ENCODE measurements around the gene NOP9. TPM values are rescaled to one million over a fixed set of nuclear protein-coding genes. Genes with fewer than 3 reads are reported as not detected.

NOP9 gene
- total RNA-seq, 1 donor from 2014 or later = 23.7 TPM

DNA sequence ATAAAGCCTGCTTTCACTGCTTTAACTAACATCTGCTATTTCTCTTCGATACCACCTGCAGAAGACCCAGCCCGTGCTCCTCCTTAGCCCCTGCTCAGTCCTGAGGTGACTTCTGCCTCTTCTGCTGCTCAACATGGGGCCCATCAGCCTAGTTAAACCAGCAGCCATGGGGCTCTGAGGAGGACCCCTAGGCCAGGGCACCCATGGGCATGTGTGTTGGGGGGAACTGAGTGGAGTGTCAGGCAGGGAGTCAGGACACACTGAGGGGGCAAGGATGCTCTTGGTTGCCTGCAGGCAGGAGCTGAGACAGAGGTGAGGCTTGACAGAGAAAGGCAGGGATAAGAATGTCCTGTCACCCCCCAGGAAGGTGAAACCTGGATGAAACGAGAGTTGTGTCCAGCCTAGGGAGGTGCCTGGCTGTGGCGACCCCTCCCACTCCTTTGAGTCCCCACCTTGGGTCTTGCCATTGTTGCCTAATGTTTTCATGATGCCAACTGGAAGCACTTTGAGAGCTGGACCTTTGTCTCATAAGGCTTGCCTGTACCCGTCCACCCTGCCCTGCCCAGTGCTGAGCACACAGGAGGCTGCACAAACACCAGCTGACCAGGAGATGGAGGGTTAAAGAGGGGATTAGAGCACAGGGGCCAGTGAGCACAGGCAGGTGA lies 15.7 kb upstream of the NOP9 start:
- DNase-seq = no peak

DNA sequence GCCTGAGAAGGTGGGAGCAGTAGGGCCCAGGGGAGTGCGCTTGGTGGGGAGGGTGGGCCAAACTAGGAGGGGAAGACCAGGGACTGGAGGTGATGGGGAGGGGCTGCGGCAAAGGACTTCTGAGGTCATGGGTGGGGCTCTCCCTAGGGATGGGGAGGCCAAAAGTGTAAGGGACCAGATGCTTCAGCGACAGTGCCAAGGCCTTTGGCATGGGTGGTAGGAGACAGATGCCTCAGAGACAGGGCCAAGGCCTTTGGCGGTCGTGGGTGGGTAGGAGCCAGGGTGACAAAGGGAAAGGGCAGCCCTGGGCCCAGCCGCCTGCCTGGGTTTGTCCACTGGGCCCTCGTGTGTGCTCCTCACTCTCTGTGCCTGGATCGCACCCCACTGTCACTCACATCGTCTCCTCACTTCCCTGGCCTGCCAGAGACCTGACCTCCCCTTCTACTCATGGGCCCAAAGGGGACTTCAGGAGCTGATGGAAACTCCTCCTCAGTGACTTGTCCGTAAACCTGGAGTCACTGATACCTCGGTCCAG lies 15.1 kb upstream of the NOP9 start:
- no peak for DNase-seq

DNA sequence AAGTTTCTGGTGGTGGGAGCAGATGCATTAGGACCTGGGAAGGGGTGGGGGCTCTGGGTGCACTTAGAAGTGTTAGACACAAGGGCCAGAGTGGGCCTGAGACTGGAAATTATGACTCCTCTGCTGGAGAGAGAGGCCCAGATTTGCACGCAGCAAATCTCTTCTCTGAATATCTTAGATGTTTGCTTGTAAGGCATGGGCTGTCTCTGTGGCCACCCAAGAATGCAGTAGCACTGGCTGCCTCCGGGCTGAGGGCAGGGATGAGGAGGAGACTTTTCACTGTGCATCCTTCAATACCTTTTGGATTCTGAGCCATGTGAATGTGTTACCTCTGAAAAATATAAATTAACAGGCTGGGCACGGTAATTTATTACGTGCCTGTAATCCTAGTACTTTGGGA lies 14.3 kb upstream of the NOP9 start:
- DNase-seq = no peak

DNA sequence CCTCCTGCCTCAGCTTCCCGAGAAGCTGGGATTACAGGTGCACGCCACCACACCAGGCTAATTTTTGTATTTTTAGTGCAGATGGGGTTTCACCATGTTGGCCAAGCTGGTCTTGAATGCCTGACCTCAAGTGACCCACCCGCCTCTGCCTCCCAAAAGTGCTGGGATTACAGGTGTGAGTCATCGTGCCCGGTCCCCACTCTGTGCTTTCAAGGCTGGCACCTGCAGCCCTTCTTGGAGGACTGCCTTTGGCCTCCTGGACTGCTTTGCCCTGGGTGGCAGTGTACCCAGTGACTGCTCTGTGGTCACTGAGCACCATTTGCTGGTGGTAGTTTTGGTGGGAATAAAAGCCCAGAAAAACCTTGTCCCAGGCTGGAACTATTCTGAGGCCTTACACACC lies 12.7 kb upstream of the NOP9 start:
- DNase-seq = no peak

DNA sequence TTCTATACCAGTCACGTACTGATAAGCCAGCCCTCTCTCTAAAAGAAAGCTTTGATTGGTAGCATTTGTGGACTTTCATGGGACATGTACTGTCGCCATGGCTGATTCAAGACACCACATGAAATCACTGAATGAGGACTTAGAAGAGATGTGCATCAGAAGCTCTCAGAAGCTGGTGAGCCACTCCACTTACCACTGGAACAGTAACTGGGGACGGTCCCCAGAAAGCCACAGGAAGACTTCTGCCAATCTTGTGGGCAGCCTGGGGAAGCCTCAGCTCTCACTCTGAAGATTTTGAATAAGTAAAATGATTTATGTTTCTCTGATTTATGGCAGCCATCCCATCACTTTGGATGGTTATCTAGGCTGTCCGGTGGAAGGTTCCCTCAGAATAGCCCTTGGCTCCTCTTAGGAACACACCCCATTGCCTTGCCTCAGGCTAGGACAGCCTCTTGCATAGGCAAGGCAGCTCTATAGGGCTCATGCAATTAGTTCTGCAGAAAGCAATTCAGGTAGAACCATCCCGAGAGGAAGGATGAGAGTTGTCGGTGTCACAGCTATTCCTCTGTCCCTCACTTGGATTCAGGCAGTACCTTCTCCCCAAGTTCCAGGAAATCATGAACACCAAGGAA lies 9.9 kb upstream of the NOP9 start:
- DNase-seq = no peak

DNA sequence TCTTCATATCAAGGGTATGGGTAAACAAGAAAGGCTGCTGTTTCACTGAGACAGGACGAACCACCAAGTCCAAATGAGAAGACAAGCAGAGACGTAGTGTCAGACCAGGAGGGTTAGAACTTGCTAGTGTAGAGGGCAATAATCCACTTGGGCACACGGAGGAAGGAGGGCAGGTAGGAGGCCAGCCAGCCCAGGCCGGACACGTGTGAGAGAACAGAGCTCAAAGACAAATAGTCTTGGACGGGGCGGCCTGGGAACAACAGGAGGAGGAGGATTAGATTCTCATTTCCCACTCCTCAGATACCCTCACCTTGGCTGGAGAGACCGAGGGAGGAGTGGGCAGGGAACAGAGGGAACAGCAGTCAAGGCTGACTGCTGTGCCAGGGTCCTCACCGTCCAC lies 8.9 kb upstream of the NOP9 start:
- no peak for DNase-seq

DNA sequence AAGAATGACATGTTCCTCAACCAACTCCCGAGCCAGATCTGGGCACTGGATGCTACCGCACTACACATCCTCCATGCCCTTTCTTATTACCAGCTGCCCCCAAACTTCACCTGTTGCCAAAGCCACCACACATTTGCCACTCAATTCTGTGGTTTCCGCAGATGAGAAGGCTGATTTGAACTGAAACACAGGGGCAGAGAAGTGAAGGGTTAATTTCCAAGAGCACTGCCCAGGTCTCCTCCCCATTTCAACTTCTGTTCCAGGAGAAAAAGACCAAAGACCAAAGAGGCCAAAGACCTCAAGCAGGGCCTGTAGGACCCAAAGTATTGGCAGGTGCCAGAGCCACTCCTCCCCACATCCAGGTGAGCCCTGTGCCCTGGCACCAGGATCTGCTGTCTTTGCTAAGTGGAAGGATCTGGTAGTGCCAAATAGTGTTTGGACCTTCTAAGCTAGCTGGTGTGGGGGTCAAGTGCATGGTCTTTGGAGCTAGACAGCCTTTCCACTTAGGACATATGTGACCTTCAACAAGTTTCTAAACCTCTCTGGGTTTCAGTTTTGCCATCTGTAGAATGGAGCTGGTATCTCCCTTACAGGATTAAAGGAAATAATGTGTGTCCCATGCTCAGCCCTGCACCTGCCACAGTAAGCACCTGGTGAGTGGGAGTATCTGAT lies 8.1 kb upstream of the NOP9 start:
- DNase-seq = no peak

DNA sequence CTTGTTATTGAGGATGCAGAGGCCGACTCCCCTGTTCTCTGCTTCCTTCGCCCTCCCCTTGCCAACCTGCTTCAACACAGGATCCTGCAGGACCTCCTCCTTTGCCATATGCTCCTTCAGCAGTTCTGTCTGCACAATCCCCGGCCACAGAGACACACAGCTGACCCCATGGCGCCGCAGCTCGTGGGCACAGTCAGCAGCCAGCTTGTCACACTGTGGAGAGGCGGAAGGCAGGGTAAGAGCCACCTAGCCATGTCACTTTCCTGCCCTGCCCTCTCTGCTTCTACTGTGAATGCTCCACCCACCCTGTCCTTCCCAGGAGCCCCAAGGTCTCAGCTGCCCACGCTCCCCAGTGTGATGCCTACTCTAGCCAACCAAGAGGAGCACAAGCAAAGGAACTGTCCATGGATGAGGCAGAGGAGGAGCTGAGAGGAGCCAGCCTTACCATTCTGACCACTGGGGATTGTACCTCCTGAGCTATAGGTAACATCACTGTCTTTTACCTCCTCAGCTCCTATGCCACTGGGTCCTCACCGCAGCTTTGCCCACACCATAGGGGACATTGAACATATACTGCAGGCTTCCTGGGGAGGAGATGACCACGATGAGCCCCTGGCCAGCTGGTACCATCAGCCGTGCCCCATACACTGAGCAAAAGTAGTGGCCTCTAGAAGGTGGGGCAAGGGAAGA lies 7.4 kb upstream of the NOP9 start:
- no peak for DNase-seq

DNA sequence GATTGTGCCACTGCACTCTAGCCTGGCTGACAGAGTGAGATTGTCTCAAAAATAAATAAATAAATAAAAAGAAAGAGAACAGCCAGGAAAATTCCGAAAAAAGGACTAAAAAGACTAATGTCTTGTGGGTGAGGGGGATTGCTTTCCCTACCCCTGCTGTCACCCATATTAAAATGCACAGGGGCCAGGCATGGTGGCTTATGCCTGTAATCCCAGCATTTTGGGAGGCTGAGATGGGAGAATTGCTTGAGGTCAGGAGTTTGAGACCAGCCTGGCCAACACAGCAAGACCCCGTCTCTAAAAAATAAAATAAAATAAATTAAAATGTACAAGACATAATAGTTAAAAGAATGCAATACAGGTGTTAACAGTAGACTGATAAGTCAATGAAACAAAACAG lies 6.1 kb upstream of the NOP9 start:
- DNase-seq = no peak

DNA sequence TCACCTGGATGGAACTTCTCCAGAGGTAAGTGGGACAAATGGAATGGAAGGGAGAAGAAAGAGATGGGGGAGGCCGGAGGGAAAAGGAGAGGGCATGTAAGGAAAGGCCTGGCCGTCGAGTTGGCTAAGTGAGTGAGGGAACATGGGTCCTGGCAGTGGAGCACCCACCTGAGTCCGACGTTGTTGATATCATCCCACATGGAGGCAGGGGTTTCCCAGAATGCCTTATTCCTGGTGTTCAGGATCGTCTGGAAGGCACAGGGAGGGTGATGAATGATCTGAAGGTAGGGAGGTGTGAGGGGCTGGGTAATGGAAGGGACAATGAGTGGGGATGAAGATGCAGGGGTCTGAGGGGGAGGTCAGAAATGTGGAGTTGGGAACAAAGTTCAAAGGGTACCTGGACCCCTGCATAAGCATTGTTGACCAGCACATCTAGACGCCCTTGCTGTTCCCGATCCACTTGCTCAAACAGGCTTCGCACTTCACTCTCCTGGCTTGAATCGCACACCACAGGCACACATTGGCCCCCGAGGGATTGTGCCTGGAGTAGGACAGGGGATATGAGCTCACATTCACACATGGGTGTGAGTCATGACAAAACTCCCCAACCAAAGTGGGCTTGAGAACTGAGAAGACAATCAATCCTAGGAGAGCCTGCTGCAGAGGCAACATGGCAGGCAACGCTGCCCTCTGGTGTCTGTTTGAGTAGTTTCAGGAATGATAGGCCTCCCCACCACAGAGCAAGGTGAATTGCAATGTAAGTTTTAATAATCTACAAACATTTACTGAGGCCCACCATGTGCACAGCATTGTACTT lies 3.1 kb upstream of the NOP9 start:
- peak; percentile 16 for DNase-seq

DNA sequence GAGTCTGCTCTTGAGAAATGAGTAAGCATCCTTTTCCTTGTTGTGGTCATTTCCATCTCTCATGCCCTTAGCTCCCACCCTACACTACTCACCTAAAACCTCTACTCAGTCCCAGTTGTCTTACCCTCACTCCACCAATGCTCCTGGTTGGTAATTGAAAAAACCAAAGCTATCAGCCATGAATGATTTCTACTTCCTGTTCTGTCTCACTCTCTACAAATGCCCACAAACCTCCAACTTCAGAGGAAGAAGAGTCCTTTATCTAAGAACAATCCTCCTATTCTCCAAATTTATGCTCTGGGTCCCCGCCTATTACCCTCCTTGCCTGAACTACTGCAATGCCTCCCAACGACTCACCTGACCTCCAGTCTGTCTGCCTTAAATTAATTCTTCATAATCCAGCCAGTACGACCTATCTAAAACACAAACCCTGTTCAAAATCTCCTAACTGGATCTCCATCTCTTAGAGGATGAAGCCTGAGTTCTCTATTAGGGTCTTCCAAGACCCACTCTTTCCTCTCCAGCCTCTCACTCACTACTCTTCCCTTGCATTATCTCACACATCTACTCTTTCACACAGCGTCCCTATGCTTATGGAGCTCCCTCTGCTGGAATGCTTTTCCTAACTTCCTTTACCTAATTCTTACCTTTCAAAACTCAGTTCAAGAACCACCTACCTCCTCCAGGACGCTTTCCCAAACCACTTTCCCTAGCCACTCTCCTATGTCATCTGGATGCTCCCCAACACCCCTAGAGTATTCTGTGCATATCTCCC lies 2.3 kb upstream of the NOP9 start:
- DNase-seq = no peak

DNA sequence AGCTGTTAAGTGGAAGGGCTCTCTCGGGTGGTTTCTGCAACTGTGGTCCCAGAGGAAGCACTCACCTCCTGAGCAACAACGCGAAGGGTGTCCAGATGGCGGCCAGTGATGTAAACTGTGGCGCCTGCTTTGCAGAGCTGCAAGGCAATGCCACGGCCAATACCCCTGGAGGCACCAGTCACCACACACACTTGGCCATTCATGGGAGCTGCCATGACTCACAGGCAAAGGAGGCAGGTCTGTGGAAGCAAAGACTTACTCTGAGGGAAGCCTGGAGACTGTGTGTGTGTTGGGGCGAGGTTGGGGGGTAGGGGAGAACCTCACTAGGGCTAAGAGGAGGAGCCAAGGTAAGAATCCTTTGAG lies 777 bp upstream of the NOP9 start:
- DNase-seq = no peak

DNA sequence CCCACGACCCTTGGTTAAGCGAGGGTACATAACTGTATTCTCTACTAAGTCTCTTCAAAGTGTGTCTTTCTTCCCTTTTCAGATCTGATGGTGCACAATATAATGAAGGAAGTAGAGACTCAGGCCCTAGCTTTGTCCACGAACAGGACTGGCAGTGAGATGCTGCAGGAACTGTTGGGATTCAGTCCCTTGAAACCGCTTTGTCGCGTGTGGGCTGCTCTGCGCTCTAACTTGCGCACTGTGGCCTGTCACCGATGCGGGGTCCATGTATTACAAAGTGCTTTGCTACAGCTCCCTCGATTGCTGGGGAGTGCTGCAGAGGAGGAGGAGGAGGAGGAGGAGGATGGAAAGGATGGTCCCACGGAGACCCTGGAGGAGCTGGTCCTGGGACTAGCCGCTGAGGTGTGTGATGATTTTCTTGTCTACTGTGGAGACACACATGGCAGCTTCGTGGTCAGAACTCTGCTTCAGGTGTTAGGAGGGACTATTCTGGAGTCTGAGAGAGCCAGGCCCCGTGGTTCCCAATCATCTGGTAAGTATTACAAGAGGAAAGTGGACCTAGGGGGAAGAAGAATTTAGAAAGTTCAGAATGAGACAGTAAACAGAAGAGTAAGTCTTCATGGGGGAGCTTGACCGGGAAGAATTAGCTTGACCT lies 803 bp downstream of the NOP9 start:
- no peak for DNase-seq

DNA sequence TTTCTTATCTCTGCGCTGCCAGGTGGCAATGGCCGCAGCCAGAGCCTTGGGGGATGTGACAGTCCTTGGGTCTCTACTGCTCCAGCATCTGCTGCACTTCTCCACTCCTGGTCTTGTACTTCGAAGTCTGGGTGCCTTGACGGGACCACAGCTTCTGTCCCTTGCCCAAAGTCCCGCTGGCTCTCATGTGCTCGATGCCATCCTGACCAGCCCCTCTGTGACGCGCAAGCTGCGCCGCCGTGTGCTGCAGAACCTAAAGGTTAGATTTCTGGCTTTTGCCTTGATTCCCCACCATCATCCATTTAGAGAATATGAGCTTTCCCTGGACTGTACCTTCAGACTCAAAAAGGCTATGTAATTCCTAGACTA lies 4.4 kb downstream of the NOP9 start:
- DNase-seq = no peak

DNA sequence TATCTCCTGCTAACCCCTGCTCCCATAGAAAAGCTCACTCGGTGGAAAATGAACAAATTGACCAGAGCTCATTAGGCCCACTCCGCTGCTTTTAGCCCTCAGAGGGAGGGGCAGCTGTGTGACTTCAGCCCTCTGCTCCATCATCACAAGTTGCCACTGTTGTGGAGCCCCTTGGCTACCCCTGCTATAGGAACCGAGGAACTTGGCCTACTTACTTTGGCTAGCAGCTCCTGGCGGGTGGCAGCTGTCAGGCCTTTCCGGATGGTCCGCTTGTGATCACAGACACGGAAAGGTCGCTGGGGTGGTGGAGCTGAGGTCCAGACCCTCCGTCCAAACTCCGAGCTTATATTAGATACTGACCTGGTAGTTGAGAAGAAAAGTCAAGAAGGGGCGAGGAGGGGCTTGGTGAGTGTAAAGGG lies 7.5 kb downstream of the NOP9 start:
- no peak for DNase-seq

DNA sequence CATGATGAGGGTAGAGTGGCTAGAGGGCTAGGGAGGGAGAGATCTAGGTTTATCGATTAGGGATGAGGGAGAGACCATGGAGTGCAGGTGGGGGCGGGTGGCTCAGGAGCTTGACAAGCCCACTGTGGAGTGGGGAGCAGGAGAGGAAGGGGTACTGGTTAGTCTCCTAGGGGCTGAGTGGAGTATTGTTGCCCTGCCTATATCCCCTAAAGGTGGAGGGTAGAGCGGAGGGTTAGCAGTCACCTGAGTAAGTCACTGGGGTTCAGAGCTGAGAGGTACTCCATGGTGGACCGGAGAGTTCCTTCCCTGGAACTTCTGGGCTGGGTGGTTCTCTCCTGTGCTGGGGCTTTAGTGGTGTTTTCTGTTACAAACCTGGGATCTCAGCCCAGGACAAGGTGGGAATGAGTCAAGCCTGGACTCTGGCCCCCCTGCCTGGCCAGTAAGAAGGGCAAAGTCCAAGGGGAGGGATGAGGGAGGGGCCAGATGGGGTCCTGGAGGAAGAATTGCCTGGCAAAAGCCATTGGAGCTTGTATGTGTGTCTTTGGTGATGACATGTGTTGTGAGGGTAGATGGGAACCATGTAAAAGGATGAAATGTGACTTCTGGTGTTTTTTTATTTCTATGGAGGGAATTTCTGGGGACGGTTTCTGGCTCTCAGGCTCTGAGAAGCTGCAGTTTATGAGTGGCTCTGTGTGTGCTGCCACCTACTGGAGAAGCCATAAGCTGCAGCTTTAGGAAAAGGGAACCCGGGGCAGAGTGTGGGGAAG lies 8.1 kb downstream of the NOP9 start, which contains the start of gene CIDEB:
Gene CIDEB, minus strand, starts transcription at position 403 of the 767 bp plus-strand sequence. Its CDS starts 119 bp downstream, at position 284.
- DNase-seq = no peak

DNA sequence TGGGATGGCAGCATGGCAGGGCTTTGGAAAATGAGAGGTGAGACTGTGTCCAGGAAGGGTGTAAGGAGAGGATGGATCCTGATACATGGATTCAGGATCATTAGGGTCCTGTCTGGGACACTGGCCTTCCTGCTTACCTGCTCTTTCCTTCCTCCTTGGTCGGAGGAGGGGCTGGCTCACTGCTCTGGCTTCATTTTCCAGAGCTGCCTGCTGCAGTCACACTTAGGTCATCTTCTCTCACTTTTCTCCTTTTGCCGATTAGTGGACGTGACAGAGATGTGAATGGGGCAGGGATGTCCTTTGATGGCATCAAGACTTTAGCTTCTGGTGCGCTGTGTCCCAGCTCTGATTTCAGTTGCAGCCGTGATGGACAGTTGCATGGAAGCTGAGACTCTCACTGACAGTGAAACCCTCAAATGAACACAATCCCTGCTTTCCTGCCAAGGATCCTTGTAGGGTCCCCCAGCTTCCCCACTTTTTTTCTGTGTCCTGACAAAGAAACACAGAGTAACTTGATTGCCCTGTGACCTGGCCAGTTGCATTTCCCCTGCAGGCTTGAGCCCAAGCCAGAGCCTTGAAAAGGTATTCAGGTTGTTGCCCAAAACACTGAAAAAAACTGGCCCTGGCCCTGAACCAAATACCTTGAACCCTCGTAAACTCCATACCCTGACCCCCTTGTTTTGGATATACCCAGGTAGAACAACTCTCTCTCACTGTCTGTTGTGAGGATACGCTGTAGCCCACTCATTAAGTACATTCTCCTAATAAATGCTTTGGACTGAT lies 8.9 kb downstream of the NOP9 start:
- no peak for DNase-seq

DNA sequence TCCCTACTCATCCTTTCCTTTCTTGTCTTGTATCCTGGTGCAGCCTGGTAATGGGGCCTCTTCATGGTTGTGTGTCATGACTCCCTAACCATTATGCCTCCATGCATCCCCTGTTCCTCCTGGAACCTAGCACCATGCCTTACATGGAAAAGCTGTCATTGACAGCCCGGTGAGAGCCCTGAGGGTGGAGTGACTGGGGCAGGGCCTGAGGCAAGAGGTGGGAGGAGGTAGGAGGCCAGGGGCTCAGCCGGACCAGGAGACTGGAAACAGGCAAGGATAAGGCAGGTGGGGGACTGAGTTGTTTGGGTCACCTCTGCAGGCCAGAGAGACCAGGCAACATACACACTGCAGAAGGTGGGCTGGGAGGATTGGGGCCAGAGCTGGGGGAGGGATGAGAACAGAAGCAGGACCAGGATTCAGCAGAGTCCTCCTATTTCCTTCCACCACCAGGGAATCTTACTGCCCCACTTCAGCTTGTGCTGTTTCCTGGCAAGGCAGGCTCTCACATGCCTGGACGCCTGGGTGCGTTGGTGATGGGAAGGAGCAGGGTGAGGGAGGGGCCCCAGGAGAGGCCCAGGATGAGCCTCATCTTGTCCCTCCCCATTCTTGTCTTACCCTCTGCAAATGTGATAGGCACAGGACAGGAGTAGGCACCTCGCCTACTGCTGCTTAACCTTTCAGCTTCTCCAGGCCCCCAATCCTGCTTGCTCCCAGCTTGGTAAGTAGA lies 10.1 kb downstream of the NOP9 start, which contains the start of gene LTB4R2:
Gene LTB4R2, plus strand, starts transcription at position 603 of the 727 bp plus-strand sequence. CDS start 525 bp downstream, outside the sequence.
- DNase-seq = no peak
